PC-9 (cell line): ENCODE data around the gene TAGAP. TPM values are rescaled to one million over a fixed set of nuclear protein-coding genes. Genes with fewer than 3 reads are reported as not detected.

Experiments
- BruUV-seq: library from RNA; stranded (reverse); fragments of 400-500 nt; replicated peaks from 2 replicates; lab custom pipeline; 2021; lab: Mats Ljungman, UMichigan
- CTCF ChIA-PET: fragments of 300-600 bp; sonication (Branson Sonifier 250); formaldehyde crosslinking; loops from one replicate; lab custom pipeline; 2022; ENCODE audit warnings: antibody characterized with exemption; lab: Charles Lee
- POLR2A ChIA-PET: fragments of 300-600 bp; sonication (Branson Sonifier 250); formaldehyde crosslinking; loops from one replicate; lab custom pipeline; 2022; ENCODE audit warnings: antibody characterized with exemption; ENCODE audit not compliant: unreplicated experiment; lab: Charles Lee
- DNase-seq, 2 experiments: peaks; one replicate each; pipeline versions ENCODE4 v3.0.0 to v3.0.0-alpha.2; 2015 to 2022; ENCODE audit warnings: mixed read lengths in 1 of 2
- H2AFZ ChIP-seq: fragments of 200-600 bp; sonication (generic); 2 replicates; pipeline ENCODE4 v1.8.1; 2017; ENCODE audit warnings: antibody characterized with exemption
- H3F3A ChIP-seq: fragments of 200-600 bp; sonication (generic); 2 replicates; pipeline ENCODE4 v1.8.1; 2017; ENCODE audit warnings: antibody characterized with exemption, mild to moderate bottlenecking, low read depth; ENCODE audit not compliant: insufficient read depth
- H3K27ac ChIP-seq: fragments of 200-600 bp; sonication (generic); 2 replicates; pipeline ENCODE4 v1.6.1; 2016; ENCODE audit warnings: mixed run types
- H3K27me3 ChIP-seq: fragments of 200-600 bp; sonication (generic); 2 replicates; pipeline ENCODE4 v1.6.1; 2016; ENCODE audit warnings: low read depth, mixed run types; ENCODE audit not compliant: insufficient read depth
- H3K36me3 ChIP-seq: fragments of 200-600 bp; sonication (generic); 2 replicates; pipeline ENCODE4 v1.6.1; 2016; ENCODE audit warnings: low read depth, mixed run types
- H3K4me1 ChIP-seq: fragments of 200-600 bp; sonication (generic); replicated peaks from 2 replicates; pipeline ENCODE4 v1.6.1; 2016; ENCODE audit warnings: mixed run types; ENCODE audit not compliant: insufficient read depth
- H3K4me2 ChIP-seq: fragments of 200-600 bp; sonication (generic); 2 replicates; pipeline ENCODE4 v1.6.1; 2017; ENCODE audit warnings: mixed run types
- H3K4me3 ChIP-seq: fragments of 200-600 bp; sonication (generic); 2 replicates; pipeline ENCODE4 v1.6.1; 2016; ENCODE audit warnings: mixed run types
- H3K79me2 ChIP-seq: fragments of 200-600 bp; sonication (generic); 2 replicates; pipeline ENCODE4 v1.6.1; 2017; ENCODE audit warnings: low read depth, mixed run types
- H3K9me2 ChIP-seq: fragments of 200-600 bp; sonication (generic); 2 replicates; pipeline ENCODE4 v1.8.1; 2017; ENCODE audit warnings: mild to moderate bottlenecking; ENCODE audit not compliant: insufficient read depth
- H3K9me3 ChIP-seq: fragments of 200-600 bp; sonication (generic); 2 replicates; pipeline ENCODE4 v1.8.1; 2016; ENCODE audit warnings: low read depth; ENCODE audit not compliant: insufficient read depth
- H4K20me1 ChIP-seq: fragments of 200-600 bp; sonication (generic); 2 replicates; pipeline ENCODE4 v1.8.1; 2017; ENCODE audit not compliant: insufficient read depth
- EZH2 ChIP-seq: fragments of 200-600 bp; sonication (generic); IDR thresholded peaks from 2 replicates; pipeline ENCODE4 v1.8.0; 2017; ENCODE audit warnings: antibody characterized with exemption, low read depth
- intact Hi-C: fragments of 100-400 bp; cut with micrococcal nuclease; formaldehyde crosslinking; loops from one replicate; pipeline ENCODE4 v1.10.0; 2022; ENCODE audit not compliant: unreplicated experiment
- total RNA-seq: library from RNA; stranded (reverse); gene quantifications from 2 replicates; pipeline ENCODE4 v1.2.3, GENCODE V29; 2021
- TF ChIP-seq, protein P1 (sequence below): fragments of 200-600 bp; sonication (generic); conservative IDR thresholded peaks from 2 replicates; pipeline ENCODE4 v1.6.1; 2017; ENCODE audit warnings: mixed run types, antibody characterized with exemption, mild to moderate bottlenecking, moderate library complexity

TAGAP gene
- total RNA-seq, 1 experiment from 2014 or later = not detected

- Histone ChIP-seq H3K27me3 (no peaks in the 10 kb centered on the region), H3K4me3 (no peak overlapping the region), H3K9me2 (no peaks in the 10 kb centered on the region), H4K20me1 (no peaks in the 10 kb centered on the region), H3K9me3 (no peaks in the 10 kb centered on the region), H2AFZ (0 out of 2 replicates have a peak overlapping the region, but pooled peaks have one; percentile 70), H3K4me1 (peaks cover 14% of the 10 kb centered on the region), H3F3A (no peaks in the 10 kb centered on the region), H3K27ac (no peak overlapping the region), H3K36me3 (no peaks in the 10 kb centered on the region), H3K79me2 (no peaks in the 10 kb centered on the region), H3K4me2 (peak overlapping the region; percentile 83)
- no TSS peak for BruUV-seq
- DNase-seq = no peak
- intact Hi-C loops = loop anchor here (10.0 kb wide), 1 partner anchor 92 kb away; no protein-coding TSS in a partner anchor
- ChIA-PET CTCF (interaction anchor here (0.5 to 1.3 kb wide), 3 partner anchors 25 to 611 kb away, joined by 3 to 5 read pairs (median 4); no protein-coding TSS in a partner anchor), POLR2A (no interaction called here)
- TF ChIP-seq, protein P1, sequence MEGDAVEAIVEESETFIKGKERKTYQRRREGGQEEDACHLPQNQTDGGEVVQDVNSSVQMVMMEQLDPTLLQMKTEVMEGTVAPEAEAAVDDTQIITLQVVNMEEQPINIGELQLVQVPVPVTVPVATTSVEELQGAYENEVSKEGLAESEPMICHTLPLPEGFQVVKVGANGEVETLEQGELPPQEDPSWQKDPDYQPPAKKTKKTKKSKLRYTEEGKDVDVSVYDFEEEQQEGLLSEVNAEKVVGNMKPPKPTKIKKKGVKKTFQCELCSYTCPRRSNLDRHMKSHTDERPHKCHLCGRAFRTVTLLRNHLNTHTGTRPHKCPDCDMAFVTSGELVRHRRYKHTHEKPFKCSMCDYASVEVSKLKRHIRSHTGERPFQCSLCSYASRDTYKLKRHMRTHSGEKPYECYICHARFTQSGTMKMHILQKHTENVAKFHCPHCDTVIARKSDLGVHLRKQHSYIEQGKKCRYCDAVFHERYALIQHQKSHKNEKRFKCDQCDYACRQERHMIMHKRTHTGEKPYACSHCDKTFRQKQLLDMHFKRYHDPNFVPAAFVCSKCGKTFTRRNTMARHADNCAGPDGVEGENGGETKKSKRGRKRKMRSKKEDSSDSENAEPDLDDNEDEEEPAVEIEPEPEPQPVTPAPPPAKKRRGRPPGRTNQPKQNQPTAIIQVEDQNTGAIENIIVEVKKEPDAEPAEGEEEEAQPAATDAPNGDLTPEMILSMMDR = peak; percentile 50; the same call in 1 of the 2 replicates
- TF ChIP-seq EZH2 = no peak
Observed at GRCh38 chr6:159042826-159043181, 2.0 kb downstream of the TAGAP start.

GRCh38 chr6:159042003-159042825, 2.6 kb downstream of the TAGAP start:
- TF ChIP-seq, protein P1 = peak; percentile 94
- TF ChIP-seq EZH2 = no peak
- no peaks in the 10 kb centered on the region for H3K9me3 ChIP-seq
- H2AFZ ChIP-seq = peak overlapping the region; percentile 70
- H3K4me3 ChIP-seq = peak overlapping the region; percentile 45; the same call in 1 of the 2 replicates
- H3K27me3 ChIP-seq = no peaks in the 10 kb centered on the region
- no peaks in the 10 kb centered on the region for H3F3A ChIP-seq
- intact Hi-C loops = loop anchor here (10.0 kb wide), 1 partner anchor 93 kb away; no protein-coding TSS in a partner anchor
- peaks cover 14% of the 10 kb centered on the region for H3K4me1 ChIP-seq
- no peak overlapping the region for H3K27ac ChIP-seq
- BruUV-seq = no TSS peak
- no peaks in the 10 kb centered on the region for H4K20me1 ChIP-seq
- H3K4me2 ChIP-seq = peak overlapping the region; percentile 83
- H3K79me2 ChIP-seq = no peaks in the 10 kb centered on the region
- H3K9me2 ChIP-seq = no peaks in the 10 kb centered on the region
- ChIA-PET CTCF (interaction anchor here (0.5 to 1.3 kb wide), 3 partner anchors 25 to 612 kb away, joined by 3 to 5 read pairs (median 4); no protein-coding TSS in a partner anchor), POLR2A (no interaction called here)
- no peaks in the 10 kb centered on the region for H3K36me3 ChIP-seq
- peak; percentile 61 to 66 for DNase-seq

DNA sequence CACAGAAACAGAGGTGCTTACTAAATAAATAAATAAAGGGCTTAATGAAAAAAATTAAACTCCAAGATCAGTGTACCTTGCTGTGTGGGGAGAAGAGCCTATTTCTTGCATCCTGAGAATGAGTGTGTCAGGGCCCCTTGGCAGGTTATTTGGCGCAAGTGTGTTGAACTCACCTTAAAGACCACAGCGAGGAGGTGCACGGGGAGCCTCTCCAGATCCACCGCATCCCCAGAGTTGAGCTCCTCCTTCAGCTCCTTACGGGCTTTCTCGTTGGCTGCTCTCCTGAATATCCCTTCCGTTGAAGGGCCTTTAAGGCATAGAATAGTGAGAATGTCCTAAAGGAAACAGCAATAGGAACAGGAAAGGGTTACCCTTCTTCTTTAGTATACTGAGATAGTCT, 3.6 kb downstream of the TAGAP start:
- no peaks in the 10 kb centered on the region for H3K27me3 ChIP-seq
- peaks cover 14% of the 10 kb centered on the region for H3K4me1 ChIP-seq
- H3K4me2 ChIP-seq = no peak overlapping the region
- no peak for DNase-seq
- ChIA-PET POLR2A (no interaction called here), CTCF (no interaction called here)
- H2AFZ ChIP-seq = no peak overlapping the region
- intact Hi-C loops = loop anchor here (10.0 kb wide), 1 partner anchor 94 kb away; no protein-coding TSS in a partner anchor
- TF ChIP-seq, protein P1 = no peak
- TF ChIP-seq EZH2 = no peak
- no peaks in the 10 kb centered on the region for H3F3A ChIP-seq
- H3K27ac ChIP-seq = no peak overlapping the region
- BruUV-seq = no TSS peak
- H3K79me2 ChIP-seq = no peaks in the 10 kb centered on the region
- H3K9me3 ChIP-seq = no peaks in the 10 kb centered on the region
- no peaks in the 10 kb centered on the region for H4K20me1 ChIP-seq
- H3K4me3 ChIP-seq = no peak overlapping the region
- H3K36me3 ChIP-seq = no peaks in the 10 kb centered on the region
- no peaks in the 10 kb centered on the region for H3K9me2 ChIP-seq
